Activated T-helper 1 cell treated with anti-CD3 and anti-CD28 coated beads, Interleukin-2, amount 50 U/mL, for 16 hours (primary cell): ENCODE measurements around the gene REEP6.

Experiments
- DNase-seq, 2 donors: peaks; one replicate each; pipeline ENCODE4 v3.0.0-alpha.2; 2020; ENCODE audit warnings: low read depth in 1 of 2, low spot score in 1 of 2

REEP6 gene

GRCh38 chr19:1456121-1456900 lies 34.7 kb upstream of the REEP6 start:
- DNase-seq = no peak

DNA sequence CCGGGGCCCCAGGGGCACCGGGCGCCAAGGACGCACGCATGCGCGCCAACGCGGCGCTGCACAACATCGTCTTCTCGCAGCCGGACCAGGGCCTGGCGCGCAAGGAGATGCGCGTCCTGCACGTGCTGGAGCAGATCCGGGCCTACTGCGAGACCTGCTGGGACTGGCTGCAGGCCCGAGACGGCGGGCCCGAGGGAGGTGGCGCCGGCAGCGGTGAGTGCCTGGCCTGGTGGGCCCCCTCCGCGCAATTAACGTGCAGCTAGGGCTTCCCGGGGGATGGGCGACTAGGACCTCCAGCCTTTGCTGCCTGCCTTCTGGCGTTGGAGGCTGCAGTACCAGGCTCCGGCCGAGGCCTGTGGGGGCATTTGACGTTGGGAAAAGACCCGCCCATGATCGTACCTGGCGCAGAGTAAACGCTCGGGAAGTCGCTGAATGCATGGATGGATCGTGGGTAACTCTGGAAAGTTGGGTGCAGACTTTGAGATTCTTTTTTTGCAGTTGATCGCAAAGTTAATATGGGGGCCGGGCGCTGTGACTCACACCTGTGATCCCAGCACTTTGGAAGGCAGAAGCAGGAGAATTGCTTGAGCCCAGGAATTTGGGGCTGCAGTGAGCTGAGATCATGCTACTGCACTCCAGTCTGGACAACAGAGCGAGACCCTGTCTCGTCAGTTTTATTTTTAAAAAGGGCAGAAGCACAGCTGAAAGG lies 33.8 kb upstream of the REEP6 start:
- no peak for DNase-seq

GRCh38 chr19:1457892-1458291 lies 33.1 kb upstream of the REEP6 start:
- no peak for DNase-seq

DNA sequence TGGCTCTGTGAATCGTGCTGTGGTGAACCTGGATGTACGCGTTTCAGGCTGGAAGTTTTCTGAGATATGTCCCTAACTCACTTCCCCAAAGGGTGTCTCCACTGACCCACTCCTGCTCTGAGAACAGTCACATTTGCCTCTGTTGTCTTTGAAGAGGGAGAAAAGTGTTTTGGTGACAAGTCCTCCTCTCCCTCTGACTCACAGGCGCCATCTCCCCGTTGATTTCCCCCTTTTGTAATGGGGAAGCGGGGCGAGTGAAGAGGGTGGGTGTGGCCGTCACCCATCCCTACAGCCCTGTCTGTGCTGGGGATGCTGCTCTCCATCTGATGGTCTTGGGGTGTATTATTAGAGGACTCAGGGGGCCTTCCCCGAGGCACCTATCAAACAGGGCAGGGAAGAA lies 31.5 kb upstream of the REEP6 start:
- DNase-seq = no peak

- no peak for DNase-seq
These were observed 30.7 kb upstream of the REEP6 start for GRCh38 chr19:1460033-1460995.

GRCh38 chr19:1461862-1462261 lies 29.1 kb upstream of the REEP6 start:
- no peak for DNase-seq

DNA sequence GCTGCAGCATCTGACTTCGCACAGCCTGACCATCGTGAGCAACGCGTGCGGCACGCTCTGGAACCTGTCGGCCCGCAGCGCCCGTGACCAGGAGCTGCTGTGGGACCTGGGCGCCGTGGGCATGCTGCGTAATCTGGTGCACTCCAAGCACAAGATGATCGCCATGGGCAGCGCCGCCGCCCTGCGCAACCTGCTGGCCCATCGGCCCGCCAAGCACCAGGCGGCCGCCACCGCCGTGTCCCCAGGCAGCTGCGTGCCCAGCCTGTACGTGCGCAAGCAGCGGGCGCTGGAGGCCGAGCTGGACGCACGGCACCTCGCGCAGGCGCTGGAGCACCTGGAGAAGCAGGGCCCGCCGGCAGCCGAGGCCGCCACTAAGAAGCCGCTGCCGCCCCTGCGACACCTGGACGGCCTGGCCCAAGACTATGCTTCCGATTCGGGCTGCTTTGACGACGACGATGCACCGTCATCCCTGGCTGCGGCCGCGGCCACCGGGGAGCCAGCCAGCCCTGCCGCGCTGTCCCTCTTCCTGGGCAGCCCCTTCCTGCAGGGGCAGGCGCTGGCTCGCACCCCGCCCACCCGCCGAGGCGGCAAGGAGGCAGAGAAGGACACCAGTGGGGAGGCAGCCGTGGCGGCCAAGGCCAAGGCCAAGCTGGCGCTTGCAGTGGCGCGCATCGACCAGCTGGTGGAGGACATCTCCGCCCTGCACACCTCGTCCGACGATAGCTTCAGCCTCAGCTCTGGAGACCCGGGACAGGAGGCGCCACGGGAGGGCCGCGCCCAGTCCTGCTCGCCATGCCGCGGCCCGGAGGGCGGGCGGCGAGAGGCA lies 25.6 kb upstream of the REEP6 start:
- DNase-seq = no peak

DNA sequence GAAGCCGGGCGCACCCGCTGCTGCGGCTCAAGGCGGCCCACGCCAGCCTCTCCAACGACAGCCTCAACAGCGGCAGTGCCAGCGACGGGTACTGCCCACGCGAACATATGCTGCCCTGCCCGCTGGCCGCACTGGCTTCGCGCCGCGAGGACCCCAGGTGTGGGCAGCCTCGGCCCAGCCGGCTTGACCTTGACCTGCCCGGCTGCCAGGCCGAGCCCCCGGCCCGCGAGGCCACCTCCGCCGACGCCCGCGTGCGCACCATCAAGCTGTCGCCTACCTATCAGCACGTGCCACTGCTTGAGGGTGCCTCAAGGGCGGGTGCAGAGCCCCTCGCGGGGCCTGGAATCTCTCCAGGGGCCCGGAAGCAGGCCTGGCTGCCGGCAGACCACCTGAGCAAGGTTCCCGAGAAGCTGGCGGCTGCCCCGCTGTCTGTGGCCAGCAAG lies 24.9 kb upstream of the REEP6 start:
- no peak for DNase-seq

DNA sequence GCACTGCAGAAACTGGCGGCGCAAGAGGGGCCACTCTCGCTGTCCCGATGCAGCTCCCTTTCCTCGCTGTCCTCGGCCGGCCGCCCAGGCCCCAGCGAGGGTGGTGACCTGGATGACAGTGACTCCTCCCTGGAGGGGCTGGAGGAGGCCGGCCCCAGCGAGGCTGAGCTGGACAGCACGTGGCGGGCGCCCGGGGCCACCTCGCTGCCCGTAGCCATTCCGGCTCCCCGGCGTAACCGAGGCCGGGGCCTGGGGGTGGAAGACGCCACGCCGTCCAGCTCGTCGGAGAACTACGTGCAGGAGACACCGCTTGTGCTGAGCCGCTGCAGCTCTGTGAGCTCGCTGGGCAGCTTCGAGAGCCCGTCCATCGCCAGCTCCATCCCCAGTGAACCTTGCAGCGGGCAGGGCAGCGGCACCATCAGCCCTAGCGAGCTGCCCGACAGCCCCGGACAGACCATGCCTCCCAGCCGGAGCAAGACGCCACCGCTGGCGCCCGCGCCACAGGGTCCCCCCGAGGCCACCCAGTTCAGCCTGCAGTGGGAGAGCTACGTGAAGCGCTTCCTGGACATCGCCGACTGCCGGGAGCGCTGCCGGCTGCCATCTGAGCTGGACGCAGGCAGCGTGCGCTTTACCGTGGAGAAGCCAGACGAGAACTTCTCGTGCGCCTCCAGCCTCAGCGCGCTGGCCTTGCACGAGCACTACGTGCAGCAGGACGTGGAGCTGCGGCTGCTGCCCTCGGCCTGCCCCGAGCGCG lies 24.3 kb upstream of the REEP6 start:
- no peak for DNase-seq

DNA sequence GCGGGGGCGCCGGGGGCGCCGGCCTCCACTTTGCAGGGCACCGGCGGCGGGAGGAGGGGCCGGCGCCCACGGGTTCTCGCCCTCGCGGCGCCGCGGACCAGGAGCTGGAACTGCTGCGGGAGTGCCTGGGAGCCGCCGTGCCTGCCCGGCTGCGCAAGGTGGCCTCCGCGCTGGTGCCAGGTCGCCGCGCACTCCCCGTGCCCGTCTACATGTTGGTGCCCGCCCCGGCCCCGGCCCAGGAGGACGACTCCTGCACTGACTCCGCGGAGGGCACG lies 23.8 kb upstream of the REEP6 start:
- DNase-seq = no peak

DNA sequence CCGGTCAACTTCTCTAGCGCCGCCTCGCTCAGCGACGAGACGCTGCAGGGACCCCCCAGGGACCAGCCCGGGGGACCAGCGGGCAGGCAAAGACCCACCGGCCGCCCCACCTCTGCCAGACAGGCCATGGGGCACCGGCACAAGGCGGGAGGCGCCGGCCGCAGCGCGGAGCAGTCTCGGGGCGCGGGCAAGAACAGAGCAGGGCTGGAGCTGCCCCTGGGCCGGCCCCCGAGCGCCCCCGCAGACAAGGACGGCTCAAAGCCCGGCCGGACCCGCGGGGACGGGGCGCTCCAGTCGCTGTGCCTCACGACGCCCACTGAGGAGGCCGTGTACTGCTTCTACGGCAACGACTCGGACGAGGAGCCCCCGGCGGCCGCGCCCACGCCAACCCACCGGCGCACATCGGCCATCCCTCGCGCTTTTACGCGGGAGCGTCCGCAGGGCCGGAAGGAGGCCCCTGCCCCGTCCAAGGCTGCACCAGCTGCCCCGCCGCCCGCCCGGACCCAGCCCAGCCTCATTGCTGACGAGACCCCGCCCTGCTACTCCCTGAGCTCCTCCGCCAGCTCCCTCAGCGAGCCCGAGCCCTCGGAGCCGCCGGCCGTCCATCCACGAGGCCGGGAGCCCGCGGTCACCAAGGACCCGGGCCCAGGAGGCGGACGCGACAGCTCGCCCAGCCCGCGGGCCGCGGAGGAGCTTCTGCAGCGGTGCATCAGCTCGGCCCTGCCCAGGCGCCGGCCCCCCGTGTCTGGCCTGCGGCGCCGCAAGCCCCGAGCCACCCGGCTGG lies 23.3 kb upstream of the REEP6 start:
- no peak for DNase-seq

DNA sequence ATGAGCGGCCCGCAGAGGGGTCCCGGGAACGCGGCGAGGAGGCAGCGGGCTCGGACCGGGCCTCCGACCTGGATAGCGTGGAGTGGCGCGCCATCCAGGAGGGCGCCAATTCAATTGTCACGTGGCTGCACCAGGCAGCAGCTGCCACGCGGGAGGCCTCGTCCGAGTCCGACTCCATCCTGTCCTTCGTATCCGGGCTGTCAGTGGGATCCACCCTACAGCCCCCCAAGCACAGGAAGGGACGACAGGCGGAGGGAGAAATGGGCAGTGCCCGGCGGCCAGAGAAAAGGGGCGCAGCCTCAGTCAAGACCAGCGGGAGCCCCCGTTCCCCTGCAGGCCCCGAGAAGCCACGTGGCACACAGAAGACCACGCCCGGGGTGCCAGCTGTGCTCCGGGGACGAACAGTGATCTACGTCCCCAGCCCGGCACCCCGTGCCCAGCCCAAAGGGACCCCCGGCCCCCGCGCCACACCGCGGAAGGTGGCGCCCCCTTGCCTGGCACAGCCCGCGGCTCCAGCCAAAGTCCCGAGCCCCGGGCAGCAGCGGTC lies 22.6 kb upstream of the REEP6 start:
- DNase-seq = no peak

DNA sequence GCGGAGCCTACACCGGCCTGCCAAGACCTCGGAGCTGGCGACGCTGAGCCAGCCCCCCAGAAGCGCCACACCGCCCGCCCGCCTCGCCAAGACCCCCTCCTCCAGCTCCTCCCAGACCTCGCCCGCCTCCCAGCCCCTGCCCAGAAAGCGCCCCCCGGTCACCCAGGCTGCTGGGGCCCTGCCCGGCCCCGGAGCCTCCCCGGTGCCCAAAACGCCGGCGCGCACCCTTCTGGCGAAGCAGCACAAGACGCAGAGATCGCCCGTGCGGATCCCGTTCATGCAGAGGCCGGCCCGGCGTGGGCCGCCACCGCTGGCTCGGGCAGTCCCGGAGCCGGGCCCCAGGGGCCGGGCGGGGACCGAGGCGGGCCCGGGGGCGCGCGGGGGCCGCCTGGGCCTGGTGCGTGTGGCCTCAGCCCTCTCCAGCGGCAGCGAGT lies 22.1 kb upstream of the REEP6 start:
- no peak for DNase-seq

GRCh38 chr19:1469255-1470054 lies 21.5 kb upstream of the REEP6 start:
- DNase-seq = no peak

- no peak for DNase-seq
These were observed 21.0 kb upstream of the REEP6 start for GRCh38 chr19:1470055-1470304.

- peak; percentile 45 to 54 for DNase-seq
These were observed 20.5 kb upstream of the REEP6 start for GRCh38 chr19:1470305-1471009.

DNA sequence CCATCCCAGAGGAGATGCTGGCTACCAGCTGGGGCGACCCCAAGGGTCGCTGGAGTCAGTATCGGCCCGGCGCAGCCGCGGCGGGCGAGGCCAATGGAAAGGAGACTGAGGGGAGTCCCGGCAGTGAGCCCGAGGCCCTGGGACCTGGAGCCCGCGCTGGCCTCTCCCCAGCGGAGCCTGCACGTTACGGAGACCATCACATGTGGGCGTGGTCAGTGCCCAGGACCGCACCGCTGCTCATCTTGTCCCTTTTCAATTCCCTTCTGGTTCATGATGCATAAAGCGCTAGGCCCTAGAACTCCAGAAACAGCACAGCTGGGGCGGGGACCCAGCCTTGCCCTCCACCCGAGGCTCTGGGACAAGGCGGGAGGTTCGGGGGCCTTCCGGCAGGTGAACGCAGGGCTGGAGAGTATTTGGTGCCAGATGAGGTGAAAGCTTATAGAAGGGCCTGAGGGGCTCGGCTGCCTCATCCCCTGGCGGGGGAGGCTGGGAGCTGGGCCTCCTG lies 19.9 kb upstream of the REEP6 start:
- DNase-seq = no peak
